ENCODE results near the gene LAPTM5. TPM values are rescaled to one million over a fixed set of nuclear protein-coding genes. Genes with fewer than 3 reads are reported as not detected.

Gene LAPTM5
- total RNA-seq, 1 donor from 2014 or later = 39.8 TPM

DNA sequence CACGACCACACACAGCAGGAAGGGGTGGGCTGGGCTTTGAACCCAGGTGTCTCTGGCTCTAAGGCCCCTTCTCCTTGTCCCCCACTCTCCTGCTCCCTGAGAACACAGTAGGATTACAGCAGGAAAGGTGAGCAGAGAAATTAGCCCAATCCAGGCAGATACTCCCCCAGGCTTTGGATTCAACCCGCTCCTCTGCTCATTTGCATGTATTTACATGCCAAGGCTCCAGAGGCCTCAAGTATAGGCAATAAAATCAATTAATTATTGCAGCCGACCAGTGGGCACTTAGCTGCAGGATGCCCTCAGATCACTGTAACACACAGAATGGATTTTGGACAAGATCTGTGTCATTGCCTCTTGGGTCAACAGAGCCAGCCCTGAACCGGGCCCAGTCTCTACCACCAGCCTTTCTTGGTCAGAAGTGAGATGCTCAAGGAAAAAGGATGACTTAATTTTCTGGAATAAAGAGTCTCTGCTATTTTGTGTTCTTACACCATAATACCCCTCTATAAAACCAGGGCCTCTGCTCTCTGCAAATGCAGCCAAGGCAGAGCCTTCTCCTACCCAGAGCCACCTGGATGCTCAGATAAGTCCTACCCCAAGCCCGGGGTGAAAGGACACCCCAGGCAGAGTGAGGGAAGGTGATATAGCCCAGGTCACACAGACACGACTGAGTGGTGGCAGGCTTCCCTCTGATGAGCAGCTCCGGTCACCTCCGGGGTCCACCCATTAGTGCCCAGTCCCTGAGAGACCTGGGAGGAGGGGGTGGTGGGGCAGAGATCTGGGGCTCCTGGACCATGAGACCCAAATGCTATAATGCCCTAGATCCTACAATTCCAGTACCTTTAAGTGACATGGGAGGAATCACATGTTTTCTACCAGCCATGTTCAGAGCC, 63.0 kb downstream of the LAPTM5 start:
- Histone ChIP-seq H3K27ac (peak overlapping the region; percentile 97), H3K9me3 (no peaks in the 10 kb centered on the region), H3K4me1 (peaks cover 71% of the 10 kb centered on the region), H3K36me3 (no peaks in the 10 kb centered on the region), H3K4me3 (no peak overlapping the region), H3K27me3 (no peaks in the 10 kb centered on the region)
- no peak for DNase-seq (ENCODE audit: extremely low spot score in 2 of 2)
- intact Hi-C loops (cut with DNase I) = loop anchor here (10.0 kb wide), 1 partner anchor 170 kb away; no protein-coding TSS in a partner anchor
- TF ChIP-seq POLR2AphosphoS5 (IDR thresholded peaks at IDR 0.05; ENCODE audit: insufficient read depth in 1 of 2, low read depth in 1 of 2) = no peak
- TF ChIP-seq, protein P1, sequence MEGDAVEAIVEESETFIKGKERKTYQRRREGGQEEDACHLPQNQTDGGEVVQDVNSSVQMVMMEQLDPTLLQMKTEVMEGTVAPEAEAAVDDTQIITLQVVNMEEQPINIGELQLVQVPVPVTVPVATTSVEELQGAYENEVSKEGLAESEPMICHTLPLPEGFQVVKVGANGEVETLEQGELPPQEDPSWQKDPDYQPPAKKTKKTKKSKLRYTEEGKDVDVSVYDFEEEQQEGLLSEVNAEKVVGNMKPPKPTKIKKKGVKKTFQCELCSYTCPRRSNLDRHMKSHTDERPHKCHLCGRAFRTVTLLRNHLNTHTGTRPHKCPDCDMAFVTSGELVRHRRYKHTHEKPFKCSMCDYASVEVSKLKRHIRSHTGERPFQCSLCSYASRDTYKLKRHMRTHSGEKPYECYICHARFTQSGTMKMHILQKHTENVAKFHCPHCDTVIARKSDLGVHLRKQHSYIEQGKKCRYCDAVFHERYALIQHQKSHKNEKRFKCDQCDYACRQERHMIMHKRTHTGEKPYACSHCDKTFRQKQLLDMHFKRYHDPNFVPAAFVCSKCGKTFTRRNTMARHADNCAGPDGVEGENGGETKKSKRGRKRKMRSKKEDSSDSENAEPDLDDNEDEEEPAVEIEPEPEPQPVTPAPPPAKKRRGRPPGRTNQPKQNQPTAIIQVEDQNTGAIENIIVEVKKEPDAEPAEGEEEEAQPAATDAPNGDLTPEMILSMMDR (IDR thresholded peaks at IDR 0.05) = no peak
- TF ChIP-seq POLR2A (IDR thresholded peaks at IDR 0.05) = no peak

DNA sequence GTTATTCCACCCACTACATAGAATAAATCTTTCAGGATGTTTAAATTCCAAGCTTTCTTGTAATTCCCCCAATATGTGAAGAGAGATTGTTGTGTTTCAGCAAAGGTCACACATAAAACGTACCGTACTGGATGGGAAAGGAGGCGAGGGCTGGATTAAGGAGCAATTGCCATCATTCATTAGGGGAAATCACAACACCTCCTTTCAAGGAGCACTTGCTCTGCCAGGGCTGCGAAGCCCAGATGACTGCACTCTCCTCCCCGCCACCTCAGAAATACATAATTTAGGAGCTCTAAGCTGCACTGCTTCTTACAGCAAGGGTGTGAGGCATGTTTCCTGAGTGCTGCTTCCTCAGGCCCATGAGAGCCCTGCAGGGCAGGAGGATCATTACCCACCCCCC, 63.8 kb downstream of the LAPTM5 start:
- TF ChIP-seq POLR2AphosphoS5 (IDR thresholded peaks at IDR 0.05; ENCODE audit: insufficient read depth in 1 of 2, low read depth in 1 of 2) = no peak
- TF ChIP-seq, protein P1 (IDR thresholded peaks at IDR 0.05) = no peak
- no peak for TF ChIP-seq POLR2A (IDR thresholded peaks at IDR 0.05)

DNA sequence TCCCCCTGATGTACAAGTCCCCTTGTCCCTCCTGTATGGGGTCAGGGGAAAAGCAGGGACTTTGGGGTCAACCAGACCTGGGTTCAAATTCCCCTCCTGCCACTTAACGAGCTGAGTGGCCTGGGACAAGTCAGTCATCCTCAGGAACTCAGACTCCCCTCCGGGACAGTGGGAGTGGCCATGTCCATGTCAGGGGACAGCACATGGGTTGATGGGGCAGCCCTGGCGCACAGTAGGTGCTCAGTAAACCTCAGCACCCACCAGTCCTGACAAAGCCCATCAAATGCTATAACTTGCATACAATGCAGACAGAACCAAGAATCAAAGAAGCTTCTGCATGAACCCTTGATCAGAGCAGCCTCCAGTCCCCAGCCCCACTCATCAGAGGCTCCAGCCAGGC, 64.2 kb downstream of the LAPTM5 start:
- no peaks in the 10 kb centered on the region for H3K36me3 ChIP-seq
- peak overlapping the region; percentile 97 for H3K27ac ChIP-seq
- intact Hi-C loops (cut with DNase I) = loop anchor here (10.0 kb wide), 1 partner anchor 169 kb away; no protein-coding TSS in a partner anchor
- peaks cover 71% of the 10 kb centered on the region for H3K4me1 ChIP-seq
- no peak for TF ChIP-seq POLR2A (IDR thresholded peaks at IDR 0.05)
- TF ChIP-seq, protein P1 (IDR thresholded peaks at IDR 0.05) = no peak
- no peak for DNase-seq (ENCODE audit: extremely low spot score in 2 of 2)
- H3K9me3 ChIP-seq = no peaks in the 10 kb centered on the region
- no peak overlapping the region for H3K4me3 ChIP-seq
- no peaks in the 10 kb centered on the region for H3K27me3 ChIP-seq

More for the DNA sequence above, 63.8 kb downstream of the LAPTM5 start:
- DNase-seq (ENCODE audit: extremely low spot score in 2 of 2) = no peak
- intact Hi-C loops (cut with DNase I) = loop anchor here (10.0 kb wide), 1 partner anchor 169 kb away; no protein-coding TSS in a partner anchor
- Histone ChIP-seq H3K27me3 (no peaks in the 10 kb centered on the region), H3K27ac (peak overlapping the region; percentile 97), H3K4me1 (peaks cover 74% of the 10 kb centered on the region), H3K36me3 (no peaks in the 10 kb centered on the region), H3K9me3 (no peaks in the 10 kb centered on the region), H3K4me3 (no peak overlapping the region)

DNA sequence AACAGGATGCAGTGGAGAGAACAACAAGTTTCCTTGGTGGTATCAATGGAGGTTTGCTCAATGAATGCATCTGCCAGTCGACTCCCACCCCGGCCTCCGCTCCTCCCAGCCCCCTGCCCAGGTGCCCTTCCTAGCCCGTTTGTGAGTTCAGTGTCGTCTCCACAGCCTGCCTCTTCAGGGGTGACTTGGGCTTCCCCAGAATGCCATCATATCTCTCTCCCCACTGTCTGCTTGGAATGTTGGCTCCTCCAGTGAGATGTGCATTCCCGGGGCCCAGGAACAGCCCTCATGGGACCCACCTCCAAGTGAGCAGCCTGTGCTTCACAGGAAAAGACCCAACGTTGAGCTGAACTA, 64.6 kb downstream of the LAPTM5 start:
- Histone ChIP-seq H3K36me3 (no peaks in the 10 kb centered on the region), H3K4me3 (no peak overlapping the region), H3K27me3 (no peaks in the 10 kb centered on the region), H3K9me3 (no peaks in the 10 kb centered on the region), H3K4me1 (peaks cover 67% of the 10 kb centered on the region), H3K27ac (peak overlapping the region; percentile 97)
- intact Hi-C loops (cut with DNase I) = loop anchor here (10.0 kb wide), 1 partner anchor 168 kb away; no protein-coding TSS in a partner anchor
- no peak for DNase-seq (ENCODE audit: extremely low spot score in 2 of 2)
- TF ChIP-seq, protein P1 (IDR thresholded peaks at IDR 0.05) = no peak
- TF ChIP-seq POLR2A (IDR thresholded peaks at IDR 0.05) = no peak
- TF ChIP-seq POLR2AphosphoS5 (IDR thresholded peaks at IDR 0.05; ENCODE audit: insufficient read depth in 1 of 2, low read depth in 1 of 2) = no peak

All from vagina (tissue), 2 donors.